GM19025 (cell line): ENCODE results near the gene NSUN7.
"Not testable (repeated sequence)": the region's sequence is repeated elsewhere in the genome, so short reads cannot be mapped to it uniquely, and the experiment has no call there.

Experiments used
- ATAC-seq: cut with Tn5 transposase; IDR thresholded peaks from one replicate; pipeline ENCODE4 v1.9.1; 2021; ENCODE audit warnings: mild to moderate bottlenecking, low read depth, moderate library complexity; ENCODE audit not compliant: unreplicated experiment

NSUN7 gene

GRCh38 chr4:40811956-40812355 lies 62.2 kb downstream of the NSUN7 start:
- no peak for ATAC-seq

- ATAC-seq, result no peak
Measured at GRCh38 chr4:40812386-40812785, 62.6 kb downstream of the NSUN7 start.

GRCh38 chr4:40812856-40813255 lies 63.1 kb downstream of the NSUN7 start:
- ATAC-seq, result no peak

DNA sequence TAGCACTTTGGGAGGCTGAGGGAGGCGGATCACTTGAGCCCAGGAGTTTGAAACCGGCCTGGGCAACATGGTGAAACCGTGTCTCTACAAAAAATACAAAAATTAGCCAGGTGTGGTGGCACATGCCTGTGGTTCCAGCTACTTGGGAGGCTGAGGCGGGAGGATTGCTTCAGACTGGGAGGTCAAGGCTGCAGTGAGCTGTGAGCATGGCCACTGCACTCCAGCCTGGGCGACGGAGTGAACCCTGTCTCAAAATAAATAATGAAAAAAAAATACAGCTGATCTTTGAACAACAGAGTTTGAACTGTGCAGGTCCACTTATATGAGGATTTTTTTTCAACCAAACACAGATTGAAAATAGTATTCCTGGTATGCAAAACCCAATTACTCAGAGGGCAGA lies 67.4 kb downstream of the NSUN7 start:
- ATAC-seq, result not testable (repeated sequence)

GRCh38 chr4:40820101-40820500 lies 70.3 kb downstream of the NSUN7 start:
- ATAC-seq, result no peak

DNA sequence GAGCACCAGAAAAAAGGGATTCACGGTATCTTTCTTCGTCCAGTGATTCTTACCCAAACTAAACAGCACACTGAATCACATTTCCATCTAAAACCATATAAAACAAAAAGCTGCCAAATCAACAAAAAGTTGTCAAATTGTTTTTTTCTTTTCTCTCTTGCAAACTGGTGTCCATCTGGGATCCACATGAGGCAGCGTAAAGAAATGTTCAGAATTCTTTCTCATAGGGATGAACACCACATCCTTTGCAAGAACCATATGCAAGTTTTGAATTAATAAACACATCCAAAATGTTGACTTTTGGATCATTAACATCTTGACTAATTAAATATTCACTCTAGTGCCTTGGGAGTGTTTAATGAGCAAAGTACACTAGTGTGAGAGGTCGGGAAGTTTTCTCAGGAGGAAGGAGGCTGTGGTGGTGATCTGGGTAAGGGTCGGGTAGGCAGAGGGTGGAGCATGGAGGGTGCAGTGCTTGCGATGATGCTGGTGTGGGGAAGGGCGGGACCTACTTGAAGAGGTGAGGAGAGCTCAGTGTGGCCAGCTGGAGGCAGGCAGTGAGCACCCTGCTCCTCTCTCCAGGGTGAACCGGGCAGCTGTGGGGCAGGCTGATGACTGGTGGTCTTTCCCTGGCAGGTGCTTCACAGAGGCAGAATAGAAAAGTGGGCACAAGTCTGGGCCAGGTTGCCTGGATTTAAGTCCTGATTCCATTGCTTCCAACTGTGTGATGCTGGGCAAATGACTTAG lies 72.8 kb downstream of the NSUN7 start:
- ATAC-seq, result no peak

DNA sequence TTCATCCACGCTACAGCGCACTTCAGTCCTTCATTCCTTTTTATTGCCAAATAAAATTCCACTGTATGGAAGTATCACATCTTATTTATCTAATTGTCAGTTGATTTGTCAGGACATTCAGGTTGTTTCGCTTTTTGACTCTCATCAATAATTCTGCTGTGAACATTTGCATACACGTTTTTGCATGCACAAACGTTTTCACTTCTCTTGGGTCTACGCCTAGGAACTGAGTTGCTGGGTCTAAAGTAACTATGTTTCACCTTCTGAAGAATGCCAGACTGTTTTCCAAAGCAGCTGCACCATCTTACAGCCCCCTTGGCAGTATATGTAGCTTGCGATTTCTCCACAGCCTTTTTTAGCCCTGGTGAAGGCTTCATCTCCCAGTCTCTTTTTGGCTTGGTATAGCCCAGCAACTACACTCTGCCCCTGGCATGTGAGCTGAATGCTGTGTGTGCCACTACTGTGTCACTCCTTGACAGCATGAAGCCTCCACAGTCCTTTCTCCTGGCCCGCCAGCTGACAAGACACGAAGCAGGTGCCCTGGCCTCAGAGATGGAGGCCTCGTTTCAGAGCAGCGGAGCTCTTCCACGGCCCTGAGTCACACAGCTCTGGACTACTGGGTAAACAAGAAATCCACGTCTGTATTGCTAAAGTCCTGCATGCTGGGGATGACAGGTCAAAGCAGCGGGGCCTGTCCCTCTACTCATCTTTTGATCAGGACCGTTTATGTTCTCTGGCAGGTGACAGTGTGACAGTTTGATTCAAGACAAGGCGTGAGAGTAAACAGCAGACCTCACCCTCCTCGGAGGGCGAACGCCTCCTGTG lies 75.5 kb downstream of the NSUN7 start:
- ATAC-seq, result no peak

GRCh38 chr4:40826821-40827220 lies 77.1 kb downstream of the NSUN7 start:
- ATAC-seq, result no peak

DNA sequence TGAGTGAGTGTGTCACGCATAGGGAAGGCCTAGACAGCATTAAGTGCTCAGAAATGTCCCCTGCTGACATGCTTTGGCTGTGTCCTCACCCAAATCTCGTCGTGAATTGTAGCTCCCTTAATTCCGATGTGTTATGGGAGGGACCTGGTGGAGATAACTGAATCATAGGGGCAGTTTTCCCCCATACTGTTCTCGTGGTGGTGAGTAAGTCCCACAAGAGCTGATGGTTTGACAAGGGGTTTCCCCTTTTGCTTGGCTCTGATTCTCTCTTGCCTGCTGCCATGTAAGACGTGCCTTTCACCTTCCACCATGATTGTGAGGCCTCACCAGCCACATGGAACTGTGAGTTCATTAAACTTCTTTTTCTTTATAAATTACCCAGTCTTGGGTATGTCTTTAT lies 78.0 kb downstream of the NSUN7 start:
- no peak for ATAC-seq

DNA sequence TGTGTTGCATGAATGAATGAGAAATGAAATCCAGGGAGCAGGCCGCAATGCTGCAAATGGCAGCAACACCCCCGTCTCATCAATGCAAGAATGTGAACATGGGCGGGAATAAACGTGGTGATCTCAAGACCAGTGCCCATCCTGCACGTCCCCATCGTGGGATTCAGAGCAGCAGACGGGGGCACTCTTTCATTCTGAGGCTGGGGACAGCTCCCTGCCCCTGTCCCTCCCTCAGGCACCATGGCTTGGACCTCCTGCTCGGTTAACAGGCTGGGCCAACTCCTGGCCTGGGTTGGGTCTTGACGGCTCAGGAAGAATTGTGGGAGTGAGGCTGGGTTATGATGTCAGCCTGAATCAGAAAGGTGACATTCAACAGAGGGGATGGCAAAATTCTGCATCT lies 78.9 kb downstream of the NSUN7 start:
- no peak for ATAC-seq

DNA sequence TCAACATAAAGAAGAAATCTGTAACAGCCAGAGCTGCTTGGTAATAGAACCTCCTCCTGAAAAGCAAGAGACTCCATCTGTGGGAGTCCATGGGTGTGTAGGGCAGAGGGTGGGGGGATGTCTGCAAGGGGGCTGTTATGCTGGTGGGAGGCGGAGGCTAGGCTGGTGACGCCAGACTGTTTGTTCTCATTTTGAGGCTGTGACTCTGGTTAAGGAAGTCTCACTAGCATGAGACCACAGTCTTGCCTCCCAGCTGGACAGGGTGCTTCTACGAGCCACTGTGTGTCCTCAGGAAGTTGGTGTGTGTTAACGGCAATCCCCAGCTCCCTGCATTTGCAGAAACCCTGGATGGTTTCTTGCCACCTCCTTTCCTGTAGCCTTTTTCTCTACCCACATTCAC lies 79.8 kb downstream of the NSUN7 start:
- ATAC-seq, result no peak

DNA sequence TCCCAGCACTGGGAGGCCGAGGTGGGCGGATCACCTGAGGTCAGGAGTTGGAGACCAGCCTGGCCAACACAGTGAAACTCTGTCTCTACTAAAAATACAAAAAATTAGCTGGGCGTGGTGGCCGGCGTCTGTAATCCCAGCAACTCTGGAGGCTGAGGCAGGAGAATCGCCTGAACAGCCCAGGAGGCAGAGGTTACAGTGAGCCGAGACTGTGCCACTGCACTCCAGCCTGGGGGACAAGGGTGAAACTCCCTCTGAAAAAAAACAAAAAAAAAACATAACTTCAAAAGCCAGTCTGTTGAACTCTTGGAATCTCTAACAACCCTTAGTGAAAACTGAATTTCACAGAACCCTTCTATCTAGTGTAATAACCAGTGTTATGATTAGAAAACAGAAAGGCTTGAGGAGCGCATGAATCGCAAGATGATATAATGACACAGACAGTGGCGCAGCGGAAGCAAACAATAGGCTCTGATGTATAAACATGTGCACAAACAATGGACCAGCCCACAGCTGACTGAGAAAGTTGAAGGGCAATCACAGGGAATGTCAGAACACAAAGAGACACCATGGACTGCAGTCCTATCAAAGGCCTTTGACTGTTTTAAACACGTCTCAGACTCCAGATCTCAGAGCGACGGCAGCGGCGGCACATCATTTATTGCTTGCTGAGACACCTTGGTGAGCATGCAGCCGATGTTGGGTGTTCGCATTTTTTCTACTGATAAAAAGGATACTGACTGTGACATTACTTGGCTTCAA lies 81.6 kb downstream of the NSUN7 start:
- ATAC-seq, result no peak

DNA sequence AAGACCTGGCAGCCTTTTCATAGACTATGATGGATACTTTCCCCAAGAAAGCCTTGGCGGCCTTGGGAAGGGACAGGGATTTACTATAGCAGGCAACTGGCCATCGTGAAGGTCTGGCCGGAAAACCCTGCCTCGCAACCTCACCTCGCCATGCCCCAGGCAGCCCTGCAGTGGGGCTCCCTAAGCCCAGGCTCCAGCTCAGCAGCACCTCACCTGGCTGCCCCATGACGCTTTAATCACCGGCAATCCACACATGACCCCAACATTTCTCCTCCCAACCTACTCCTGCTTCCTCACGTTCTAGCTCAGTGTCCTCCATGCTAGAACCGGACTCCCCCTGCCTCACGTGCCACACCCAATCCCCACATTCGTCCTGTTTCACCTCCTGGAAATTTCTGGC lies 82.4 kb downstream of the NSUN7 start:
- no peak for ATAC-seq

DNA sequence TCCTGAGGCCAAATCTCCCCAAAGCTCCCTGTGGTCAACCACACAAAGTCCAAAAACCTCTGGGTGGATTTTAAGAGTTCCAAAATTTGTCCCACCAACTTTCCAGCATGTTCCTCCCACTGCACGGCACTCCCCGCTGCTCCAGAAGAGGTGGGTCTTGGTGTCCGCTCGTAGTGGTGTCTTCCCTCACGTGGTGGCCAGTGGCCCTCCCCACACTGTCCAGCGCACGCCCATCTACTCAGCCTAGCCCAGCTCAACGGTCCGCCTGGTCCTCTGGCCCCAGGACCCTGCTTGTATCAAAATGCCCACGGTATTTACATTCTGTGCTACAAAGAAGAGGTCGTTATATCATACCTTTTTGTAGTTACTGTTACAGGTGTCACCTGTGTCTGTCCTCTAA lies 83.5 kb downstream of the NSUN7 start:
- no peak for ATAC-seq

DNA sequence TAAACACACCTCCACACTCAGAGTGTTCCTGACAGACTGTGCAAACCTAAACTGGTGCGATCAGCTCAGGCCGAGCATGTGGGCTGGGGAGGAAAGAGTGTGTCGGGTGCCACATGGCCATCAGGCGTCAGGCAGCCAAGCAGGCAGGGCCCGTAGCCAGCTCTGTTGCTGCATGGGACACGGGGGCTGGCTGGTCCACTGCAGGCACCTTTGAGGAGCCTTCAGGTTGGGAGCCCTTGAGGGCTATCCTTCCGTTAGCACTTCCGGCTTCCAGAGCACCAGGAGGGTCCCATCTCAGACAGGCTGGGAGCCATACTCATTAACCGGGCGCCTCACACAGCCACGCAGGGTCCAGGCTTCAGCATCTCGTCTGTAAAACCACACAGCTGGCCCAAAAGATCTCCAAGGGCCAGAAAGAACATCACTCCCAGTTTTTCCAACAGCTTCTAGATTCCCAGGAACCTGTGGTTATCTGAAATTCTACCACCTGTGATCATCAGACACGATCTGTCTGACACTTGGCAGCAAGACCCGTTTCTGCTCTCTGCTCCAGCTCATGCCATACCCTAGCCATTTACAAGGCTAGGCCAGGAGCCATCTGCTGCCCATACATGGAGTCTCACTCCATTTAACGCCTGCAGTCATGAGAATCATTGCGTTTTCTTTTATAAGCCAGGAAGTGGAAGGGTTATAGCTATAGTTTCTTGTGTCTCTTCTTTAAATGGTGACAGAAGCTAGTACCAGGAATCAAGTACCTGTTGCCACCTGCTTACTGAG lies 87.5 kb downstream of the NSUN7 start:
- ATAC-seq, result no peak

DNA sequence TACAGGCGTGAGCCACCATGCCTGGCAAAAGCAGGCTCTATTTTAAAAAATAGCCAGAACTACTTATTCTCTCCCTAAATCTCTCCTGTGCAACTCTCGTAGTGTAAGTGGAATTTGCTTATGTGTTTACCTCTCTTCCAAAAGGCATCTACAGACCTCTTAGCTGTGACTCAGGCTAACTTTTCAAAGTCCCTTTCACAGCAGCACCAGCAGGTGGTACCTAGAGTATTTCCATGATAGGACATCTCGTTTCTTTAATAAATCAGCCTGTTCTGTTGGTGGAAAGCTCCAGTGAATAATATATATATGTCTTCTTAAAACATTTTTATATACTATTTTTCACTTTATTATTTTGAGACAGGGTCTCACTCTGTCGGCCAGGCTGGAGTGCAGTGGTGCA lies 89.0 kb downstream of the NSUN7 start:
- ATAC-seq, result no peak

- ATAC-seq, result peak; percentile 26
Measured at GRCh38 chr4:40840255-40840984, 90.7 kb downstream of the NSUN7 start.

DNA sequence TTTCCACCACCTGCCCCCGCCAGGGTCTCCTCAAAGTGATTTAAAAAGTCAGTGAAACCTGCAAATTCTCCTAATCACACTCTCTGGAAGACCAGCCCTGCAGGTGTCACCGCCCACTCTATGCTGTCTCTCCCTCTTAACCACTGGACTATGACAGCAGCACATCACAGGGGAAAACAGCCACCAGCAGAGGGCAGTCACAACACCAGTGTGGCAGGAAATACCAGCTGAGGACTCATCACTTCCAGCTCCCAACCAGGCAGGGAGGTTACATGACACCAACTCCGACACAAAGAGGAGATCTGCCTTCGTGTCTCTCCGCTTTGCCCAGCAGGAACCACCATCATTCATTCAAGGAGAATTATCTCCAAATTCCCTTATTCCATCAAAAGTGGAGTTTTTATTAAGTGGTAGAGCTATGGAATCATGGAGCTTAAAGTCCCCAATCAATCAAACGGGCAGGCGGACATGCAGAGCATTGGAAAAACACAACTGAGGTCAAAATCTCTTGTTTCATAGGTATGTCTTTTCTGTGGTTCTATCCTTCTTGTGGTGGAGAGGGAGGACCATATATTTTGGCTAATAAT lies 91.3 kb downstream of the NSUN7 start:
- peak; percentile 79 for ATAC-seq

GRCh38 chr4:40842318-40842717 lies 92.6 kb downstream of the NSUN7 start:
- ATAC-seq, result no peak
